Natural killer cell (primary cell): Measurements from ENCODE around the gene PAQR5. TPM values are rescaled to one million over a fixed set of nuclear protein-coding genes. Genes with fewer than 3 reads are reported as not detected.
A peak's percentile ranks its signal among the peaks of the same experiment; 100 is the strongest.
"Not testable (repeated sequence)": the region's sequence is repeated elsewhere in the genome, so short reads cannot be mapped to it uniquely, and the experiment has no call there.

Experiments
- ATAC-seq, 3 donors: fragments of 150-1000 bp in 2 of 3; fragments of 200-7000 bp in 1 of 3; cut with Tn5 transposase; 1 replicate in 1 of 3; 2 replicates in 2 of 3; pipeline ENCODE4 v1.10.0; 2021; ENCODE audit warnings: mild to moderate bottlenecking in 2 of 3, moderate library complexity in 2 of 3
- DNase-seq, 2 donors: peaks; one replicate each; pipeline versions ENCODE4 v3.0.0 to v3.0.0-alpha.2; 2013 to 2021; ENCODE audit warnings: mixed read lengths in 1 of 2
- H3K27ac ChIP-seq: one replicate; pipeline ENCODE4 v1.5.1; 2013; ENCODE audit warnings: mild to moderate bottlenecking, low read length
- H3K27me3 ChIP-seq: one replicate; pipeline ENCODE4 v1.6.1; 2013; ENCODE audit warnings: low read length; ENCODE audit not compliant: control insufficient read depth, insufficient read depth
- H3K36me3 ChIP-seq: one replicate; pipeline ENCODE4 v1.6.1; 2013; ENCODE audit warnings: low read length; ENCODE audit not compliant: control insufficient read depth, insufficient read depth
- H3K4me1 ChIP-seq: one replicate; pipeline ENCODE4 v1.6.1; 2013; ENCODE audit warnings: low read length; ENCODE audit not compliant: control insufficient read depth, insufficient read depth
- H3K4me3 ChIP-seq: one replicate; pipeline ENCODE4 v1.5.1; 2013; ENCODE audit warnings: low read length
- H3K9me3 ChIP-seq: one replicate; pipeline ENCODE4 v1.6.1; 2013; ENCODE audit warnings: low read length; ENCODE audit not compliant: control insufficient read depth, insufficient read depth
- H3K27ac Mint-ChIP-seq, 2 donors: one replicate each; pipeline ENCODE4 v1.8.0; 2022; ENCODE audit warnings: mild to moderate bottlenecking in 2 of 2, mixed read lengths in 2 of 2, moderate library complexity in 1 of 2
- H3K27me3 Mint-ChIP-seq, 2 donors: one replicate each; pipeline ENCODE4 v1.8.0; 2022; ENCODE audit warnings: low read depth in 2 of 2, mixed read lengths in 2 of 2
- H3K36me3 Mint-ChIP-seq: one replicate; pipeline ENCODE4 v1.8.0; 2022; ENCODE audit warnings: mixed read lengths
- H3K4me1 Mint-ChIP-seq, 2 donors: one replicate each; pipeline ENCODE4 v1.8.0; 2022; ENCODE audit warnings: mixed read lengths in 2 of 2
- H3K4me3 Mint-ChIP-seq: one replicate; pipeline ENCODE4 v1.8.0; 2022; ENCODE audit warnings: mild to moderate bottlenecking, moderate library complexity, mixed read lengths
- H3K9me3 Mint-ChIP-seq, 2 donors: one replicate each; pipeline ENCODE4 v1.8.0; 2022; ENCODE audit warnings: mixed read lengths in 2 of 2
- CTCF ChIP-seq: fragments of 200-600 bp; IDR thresholded peaks from one replicate; pipeline ENCODE4 v1.8.0; 2022; ENCODE audit warnings: antibody characterized with exemption
- WGBS: methylation state at CpG from one replicate; pipeline ENCODE4 v1.1.7; 2013; ENCODE audit warnings: missing lambda C conversion rate; ENCODE audit not compliant: insufficient coverage; 5-methylcytosine and 5-hydroxymethylcytosine counted together
- intact Hi-C: fragments of 100-400 bp; cut with micrococcal nuclease; formaldehyde crosslinking; loops from one replicate; pipeline ENCODE4 v1.14.2; 2022
- total RNA-seq, 4 donors: library from RNA; stranded (reverse); fragments of 120-200 nt in 1 of 4; gene quantifications; one replicate each; pipeline versions ENCODE4 v1.2.3 to v1.2.4, GENCODE V29; 2013 to 2022

PAQR5 gene
- total RNA-seq, 3 donors from 2014 or later (not counting 1 experiment from before 2014, with no cell fraction given), result 0.40 to 1.1 (median 0.59) TPM

- Mint-ChIP-seq H3K27ac (no peak overlapping the region), H3K9me3 (no peaks in the 10 kb centered on the region), H3K4me3 (no peak overlapping the region), H3K36me3 (no peaks in the 10 kb centered on the region), H3K27me3 (no peaks in the 10 kb centered on the region), H3K4me1 (peaks cover 5 to 6% of the 10 kb centered on the region in 2 donors)
- DNase-seq, result no peak
- Histone ChIP-seq H3K27ac (no peak overlapping the region), H3K36me3 (no peaks in the 10 kb centered on the region), H3K4me1 (peaks cover 5% of the 10 kb centered on the region), H3K27me3 (no peaks in the 10 kb centered on the region), H3K9me3 (no peaks in the 10 kb centered on the region), H3K4me3 (no peak overlapping the region)
- 98% methylated on average over 6 of the region's 7 CpGs for WGBS
- intact Hi-C loops, result no loop called here
- no peak for TF ChIP-seq CTCF
- no peak for ATAC-seq
Measured at GRCh38 chr15:69444686-69445085, 146.0 kb downstream of the PAQR5 start.

- no peak for ATAC-seq
Measured at GRCh38 chr15:69446953-69447352, 148.2 kb downstream of the PAQR5 start.

GRCh38 chr15:69450221-69450620 is 151.5 kb downstream of the PAQR5 start:
- H3K4me3 ChIP-seq, H3K27ac ChIP-seq, H3K27ac Mint-ChIP-seq, DNase-seq, H3K9me3 Mint-ChIP-seq, ATAC-seq, H3K27me3 ChIP-seq, H3K4me3 Mint-ChIP-seq, H3K27me3 Mint-ChIP-seq, H3K36me3 Mint-ChIP-seq, H3K9me3 ChIP-seq: not testable (repeated sequence)
- intact Hi-C loops, result loop anchor here (5.0 kb wide), 1 partner anchor 653 kb away; no protein-coding TSS in a partner anchor
- WGBS, result 100% methylated on average over 4 of the region's 4 CpGs
- H3K36me3 ChIP-seq, result peaks cover 11% of the 10 kb centered on the region
- peaks cover 23% of the 10 kb centered on the region for H3K4me1 ChIP-seq
- H3K4me1 Mint-ChIP-seq, result peaks cover 32 to 35% of the 10 kb centered on the region in 2 donors

More at GRCh38 chr15:69446953-69447352, 148.2 kb downstream of the PAQR5 start:
- peaks cover 8 to 11% of the 10 kb centered on the region in 2 donors for H3K4me1 Mint-ChIP-seq
- H3K4me3 Mint-ChIP-seq, result no peak overlapping the region
- H3K9me3 ChIP-seq, result no peaks in the 10 kb centered on the region
- TF ChIP-seq CTCF, result no peak
- no peaks in the 10 kb centered on the region for H3K36me3 Mint-ChIP-seq
- no peak for DNase-seq
- H3K27ac Mint-ChIP-seq, result no peak overlapping the region
- peaks cover 7% of the 10 kb centered on the region for H3K4me1 ChIP-seq
- intact Hi-C loops, result no loop called here
- H3K36me3 ChIP-seq, result no peaks in the 10 kb centered on the region
- no peak overlapping the region for H3K4me3 ChIP-seq
- no peak overlapping the region for H3K27ac ChIP-seq
- WGBS, result 98% methylated on average over 2 of the region's 2 CpGs
- H3K27me3 Mint-ChIP-seq, result no peaks in the 10 kb centered on the region
- H3K9me3 Mint-ChIP-seq, result no peaks in the 10 kb centered on the region
- H3K27me3 ChIP-seq, result no peaks in the 10 kb centered on the region

GRCh38 chr15:69450968-69451695 is 152.4 kb downstream of the PAQR5 start:
- TF ChIP-seq CTCF, result no peak
- no peaks in the 10 kb centered on the region for H3K9me3 Mint-ChIP-seq
- peaks cover 20% of the 10 kb centered on the region for H3K36me3 ChIP-seq
- peak overlapping the region; percentile 98 to 100 for H3K27ac Mint-ChIP-seq
- intact Hi-C loops, result loop anchor here (5.0 kb wide), 1 partner anchor 654 kb away; no protein-coding TSS in a partner anchor
- ATAC-seq, result no peak
- peak overlapping the region; percentile 98 for H3K4me3 Mint-ChIP-seq
- H3K4me1 Mint-ChIP-seq, result peaks cover 39 to 42% of the 10 kb centered on the region in 2 donors
- H3K4me1 ChIP-seq, result peaks cover 23% of the 10 kb centered on the region
- H3K27me3 ChIP-seq, result no peaks in the 10 kb centered on the region
- H3K9me3 ChIP-seq, result no peaks in the 10 kb centered on the region
- no peak overlapping the region for H3K4me3 ChIP-seq
- no peaks in the 10 kb centered on the region for H3K27me3 Mint-ChIP-seq
- H3K36me3 Mint-ChIP-seq, result peaks cover 4% of the 10 kb centered on the region
- no peak for DNase-seq
- H3K27ac ChIP-seq, result peak overlapping the region; percentile 83
- 99% methylated on average over 12 of the region's 12 CpGs for WGBS
